ENCODE measurements around the gene OR10H4. TPM values are rescaled to one million over a fixed set of nuclear protein-coding genes. Genes with fewer than 3 reads are reported as not detected.
"Not testable (repeated sequence)": the region's sequence is repeated elsewhere in the genome, so short reads cannot be mapped to it uniquely, and the experiment has no call there.

OR10H4 gene, protein sequence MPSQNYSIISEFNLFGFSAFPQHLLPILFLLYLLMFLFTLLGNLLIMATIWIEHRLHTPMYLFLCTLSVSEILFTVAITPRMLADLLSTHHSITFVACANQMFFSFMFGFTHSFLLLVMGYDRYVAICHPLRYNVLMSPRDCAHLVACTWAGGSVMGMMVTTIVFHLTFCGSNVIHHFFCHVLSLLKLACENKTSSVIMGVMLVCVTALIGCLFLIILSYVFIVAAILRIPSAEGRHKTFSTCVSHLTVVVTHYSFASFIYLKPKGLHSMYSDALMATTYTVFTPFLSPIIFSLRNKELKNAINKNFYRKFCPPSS
- polyA plus RNA-seq (2014; cell fraction: cytosol; rRNA removed): not detected in 2 replicates
- polyA plus RNA-seq (2014; cell fraction: nucleus; rRNA removed): not detected in 2 replicates

DNA sequence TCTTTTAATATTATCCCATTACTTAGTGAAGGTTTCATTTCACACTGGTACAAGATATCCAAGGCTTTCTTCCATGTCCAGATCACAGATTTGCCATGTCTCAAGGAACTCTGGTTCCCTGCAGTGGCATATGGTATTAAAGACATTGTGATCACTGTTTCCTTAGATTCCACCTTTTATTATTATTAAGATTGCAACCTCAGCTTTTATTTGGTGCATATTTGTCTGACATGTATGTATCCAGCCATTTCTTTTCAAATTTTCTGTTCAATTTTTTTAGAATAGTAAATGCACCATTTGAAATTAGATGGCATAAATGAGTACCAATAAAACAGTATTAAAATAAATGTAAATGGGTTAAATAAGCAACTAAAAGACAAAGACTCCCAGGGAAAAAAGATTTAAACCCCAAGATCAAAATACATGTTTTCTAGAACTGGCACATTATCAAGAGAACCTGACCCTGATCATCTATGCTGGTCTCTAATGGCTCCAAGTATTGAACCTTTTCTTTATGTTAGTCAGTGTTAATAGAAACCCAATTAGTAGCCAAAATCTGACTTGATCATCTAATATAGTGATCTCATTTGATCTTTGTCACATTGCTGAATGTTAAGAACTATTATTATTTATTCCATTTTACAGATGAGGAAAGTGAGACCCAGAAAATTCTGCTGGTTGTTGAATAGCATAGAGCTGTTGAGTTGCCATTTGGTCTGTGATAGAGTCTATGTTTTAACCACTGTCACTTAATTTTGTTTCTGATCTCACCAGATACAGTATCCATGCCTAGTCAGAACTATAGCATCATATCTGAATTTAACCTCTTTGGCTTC lies at the start of gene OR10H4:
OR10H4 (plus strand) TSS at position 786 of the 836 bp plus-strand sequence; CDS start at position 786, 0 bp downstream.
- no peak for DNase-seq (ENCODE audit: low spot score)

DNA sequence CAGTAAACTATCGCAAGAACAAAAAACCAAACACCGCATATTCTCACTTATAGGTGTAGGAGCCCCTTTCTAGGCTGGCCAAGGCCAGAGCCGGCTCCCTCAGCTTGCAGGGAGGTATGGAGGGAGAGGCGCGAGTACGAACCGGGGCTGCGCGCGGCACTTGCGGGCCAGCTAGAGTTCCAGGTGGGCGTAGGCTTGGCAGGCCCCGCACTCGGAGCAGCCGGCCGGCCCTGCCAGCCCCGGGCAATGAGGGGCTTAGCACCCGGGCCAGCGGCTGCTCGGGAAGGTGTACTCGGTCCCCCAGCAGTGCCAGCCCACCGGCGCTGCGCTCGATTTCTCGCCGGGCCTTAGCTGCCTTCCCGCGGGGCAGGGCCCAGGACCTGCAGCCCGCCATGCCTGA lies 49.2 kb upstream of the OR10H4 start:
- not testable (repeated sequence) for DNase-seq (ENCODE audit: low spot score)

GRCh38 chr19:15900032-15900431 lies 48.8 kb upstream of the OR10H4 start:
- not testable (repeated sequence) for DNase-seq (ENCODE audit: low spot score)

DNA sequence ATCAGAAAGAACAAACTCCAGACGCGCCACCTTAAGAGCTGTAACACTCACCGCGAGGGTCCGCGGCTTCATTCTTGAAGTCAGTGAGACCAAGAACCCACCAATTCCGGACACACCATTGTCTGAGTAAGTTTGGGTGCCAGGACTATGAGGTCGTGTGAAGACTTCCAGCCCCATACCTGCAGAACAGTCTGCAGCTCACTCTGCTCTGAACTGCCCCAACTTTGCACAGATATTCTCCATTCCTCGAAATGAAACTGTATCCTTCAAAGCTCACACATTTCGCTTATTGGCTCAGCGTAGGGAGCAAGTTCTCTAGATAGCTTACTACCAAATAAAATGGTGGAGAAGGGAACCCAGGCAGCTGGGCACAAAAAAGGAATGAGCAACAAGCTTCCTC lies 48.3 kb upstream of the OR10H4 start:
- DNase-seq (ENCODE audit: low spot score): no peak

GRCh38 chr19:15902254-15902653 lies 46.6 kb upstream of the OR10H4 start:
- no peak for DNase-seq (ENCODE audit: low spot score)

DNA sequence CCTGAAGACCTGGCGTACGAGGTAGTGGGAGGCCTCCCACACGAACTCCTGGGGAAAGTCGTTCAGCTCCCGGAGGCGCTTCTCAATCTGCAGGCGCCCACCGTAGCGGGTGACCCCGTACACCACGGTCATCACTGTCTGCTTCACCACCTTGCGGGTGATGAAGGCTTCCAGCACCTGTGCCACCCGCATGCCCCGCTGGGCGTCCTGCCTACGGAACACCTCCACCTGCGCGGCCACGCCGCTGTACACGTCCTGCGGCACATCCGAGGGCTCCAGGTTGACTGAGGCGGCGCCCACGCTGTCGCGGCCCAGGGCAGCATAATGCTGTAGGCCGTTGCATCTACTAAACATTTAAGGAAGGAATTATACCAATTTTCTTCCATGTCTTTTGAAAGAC lies 45.9 kb upstream of the OR10H4 start:
- not testable (repeated sequence) for DNase-seq (ENCODE audit: low spot score)

- no peak for DNase-seq (ENCODE audit: low spot score)
Measured at GRCh38 chr19:15905026-15905425, 43.8 kb upstream of the OR10H4 start.

DNA sequence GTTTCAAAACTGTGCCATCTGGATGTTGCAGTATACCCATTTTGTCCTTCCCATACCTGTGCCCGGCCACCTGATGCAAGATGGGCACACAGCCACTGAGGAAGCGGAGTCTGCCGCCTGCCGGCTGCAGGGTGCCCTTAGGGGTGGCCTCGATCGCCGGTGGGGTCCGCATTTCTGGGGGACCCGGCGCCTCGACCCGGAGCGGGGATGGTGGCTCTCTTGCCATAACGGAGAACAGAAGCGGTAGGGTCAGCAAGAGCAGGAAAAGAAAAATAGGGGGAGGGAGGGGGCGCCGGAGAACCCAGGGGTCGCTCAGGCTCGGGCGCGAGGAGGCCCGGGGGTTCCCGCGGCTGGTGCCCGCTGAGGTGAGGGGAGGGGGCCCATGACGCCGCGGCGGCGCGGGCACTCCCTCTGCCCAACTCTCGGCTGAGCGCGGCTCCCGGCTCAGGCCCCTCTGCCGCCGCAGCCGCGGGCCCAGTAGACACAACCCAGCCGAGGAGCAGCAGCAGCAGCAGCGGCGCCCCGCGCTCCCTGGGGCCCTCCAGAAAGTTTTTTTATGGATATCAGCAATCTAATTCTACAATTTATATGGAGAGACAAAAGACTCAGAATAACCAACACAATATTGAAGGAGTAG lies 37.1 kb upstream of the OR10H4 start:
- no peak for DNase-seq (ENCODE audit: low spot score)

DNA sequence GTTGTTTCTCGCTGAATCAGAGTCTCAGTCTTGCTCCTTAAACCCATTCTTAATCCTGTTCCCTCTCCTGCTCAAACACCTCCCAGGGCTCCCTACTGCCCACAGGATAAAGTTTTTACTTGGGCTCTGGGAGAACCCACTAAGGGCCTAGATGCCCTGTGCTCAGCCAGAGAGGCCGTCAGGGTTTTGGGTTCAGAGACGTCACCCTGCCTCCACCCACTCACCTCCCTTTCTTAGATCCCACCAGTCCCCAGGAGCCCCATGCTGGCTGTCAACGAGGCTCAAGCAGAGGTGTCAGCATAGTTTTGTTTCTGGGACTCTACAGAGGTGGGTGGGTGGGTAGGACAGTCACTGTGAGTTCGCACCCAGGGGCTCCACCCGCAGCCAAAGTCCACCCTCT lies 35.4 kb upstream of the OR10H4 start:
- DNase-seq (ENCODE audit: low spot score): no peak

- DNase-seq (ENCODE audit: low spot score): no peak
Measured at GRCh38 chr19:15913830-15914229, 35.0 kb upstream of the OR10H4 start.

DNA sequence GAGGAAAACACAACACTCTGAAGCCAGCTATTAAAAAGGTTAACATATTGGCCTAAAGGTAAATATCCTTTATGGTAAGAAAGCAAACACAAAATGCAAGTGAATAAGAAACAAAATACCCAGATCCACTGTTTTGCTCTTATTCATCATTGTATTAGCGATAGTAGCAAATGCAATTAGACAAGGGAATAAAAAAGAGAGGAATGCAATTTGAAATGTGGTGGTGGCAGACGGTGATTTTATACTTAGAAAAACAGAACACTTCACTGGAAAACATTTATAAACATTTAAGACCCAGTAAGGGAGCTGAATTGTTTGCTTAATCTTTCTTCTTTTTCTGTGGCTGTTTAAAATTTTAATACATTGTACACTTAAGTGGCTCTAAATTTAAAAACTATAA lies 33.7 kb upstream of the OR10H4 start:
- no peak for DNase-seq (ENCODE audit: low spot score)

DNA sequence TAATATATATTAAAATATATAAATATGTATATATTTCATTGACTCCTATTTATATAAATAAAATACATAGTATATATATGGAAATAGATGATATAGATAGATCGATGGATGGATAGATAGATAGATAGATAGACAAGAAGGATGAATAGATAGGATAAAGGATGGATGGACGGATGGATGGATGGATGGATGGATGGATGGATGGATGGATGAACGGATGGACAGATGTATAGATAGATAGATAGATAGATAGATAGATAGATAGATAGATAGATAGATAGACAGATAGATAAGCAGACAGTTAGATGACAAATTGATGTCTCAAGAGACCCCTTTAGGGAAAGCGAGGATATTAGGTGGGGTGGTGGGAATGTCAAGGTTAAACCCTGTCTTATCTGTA lies 29.6 kb upstream of the OR10H4 start:
- DNase-seq (ENCODE audit: low spot score): no peak

DNA sequence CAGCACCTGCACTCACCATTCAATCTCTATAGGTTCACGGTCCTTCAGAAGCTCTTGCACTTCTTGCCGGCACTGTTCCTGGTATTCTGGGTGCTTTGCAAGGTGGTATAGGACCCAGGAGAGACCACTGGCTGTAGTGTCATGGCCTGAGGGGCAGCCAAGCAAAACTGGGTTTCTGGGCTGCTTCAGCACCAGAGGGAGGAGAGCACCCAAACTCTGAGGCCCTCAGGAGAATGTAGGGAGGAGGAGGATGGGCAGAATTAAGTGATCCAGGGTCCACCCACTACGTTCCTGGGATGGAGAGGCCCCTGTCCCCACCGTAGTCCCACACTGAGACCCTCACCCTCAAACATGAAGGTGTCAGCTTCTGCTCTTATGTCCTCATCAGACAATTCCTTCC lies 26.8 kb upstream of the OR10H4 start:
- no peak for DNase-seq (ENCODE audit: low spot score)

GRCh38 chr19:15923702-15924101 lies 25.1 kb upstream of the OR10H4 start:
- no peak for DNase-seq (ENCODE audit: low spot score)

- no peak for DNase-seq (ENCODE audit: low spot score)
Measured at GRCh38 chr19:15926484-15926883, 22.3 kb upstream of the OR10H4 start.

- no peak for DNase-seq (ENCODE audit: low spot score)
Measured at GRCh38 chr19:15928321-15928720, 20.5 kb upstream of the OR10H4 start.

- not testable (repeated sequence) for DNase-seq (ENCODE audit: low spot score)
Measured at GRCh38 chr19:15933761-15934331, 15.0 kb upstream of the OR10H4 start.

DNA sequence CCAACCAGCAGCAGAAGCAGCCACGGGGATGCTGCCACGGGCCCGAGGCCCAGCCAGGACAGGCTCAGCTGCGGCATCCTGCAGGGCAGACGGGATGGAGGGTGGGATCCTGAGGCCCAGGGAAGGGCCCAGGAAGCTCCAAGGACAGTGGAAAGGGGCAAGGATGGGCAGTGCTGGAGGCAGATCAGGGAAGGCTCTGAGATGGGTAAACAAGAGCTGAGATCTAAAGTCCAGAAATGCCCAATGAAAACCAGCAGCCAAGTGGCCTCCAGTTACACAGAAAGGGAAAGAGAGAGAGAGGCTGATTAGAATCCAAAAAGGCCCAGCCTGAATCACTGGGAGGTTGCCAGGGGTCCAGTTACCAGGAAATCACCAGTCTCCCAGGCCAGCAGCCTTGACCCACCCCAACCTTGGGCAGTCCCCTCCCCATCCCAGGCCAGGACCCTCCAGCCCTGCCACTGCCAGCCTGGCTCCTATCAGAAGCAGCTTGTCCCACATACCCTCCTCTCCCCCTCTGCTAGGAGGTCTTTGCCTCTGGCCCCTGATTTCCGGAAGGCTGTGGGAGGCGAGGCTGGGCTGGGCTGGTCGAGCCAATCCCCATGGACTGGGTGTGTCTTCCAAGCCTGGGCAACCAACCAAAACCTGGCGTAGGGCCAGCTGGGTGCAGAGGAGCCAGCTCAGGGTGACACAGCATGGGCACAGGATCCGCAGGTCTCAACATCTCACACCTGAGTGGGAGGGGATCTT lies 14.3 kb upstream of the OR10H4 start, which contains the start of gene CYP4F11:
CYP4F11 (minus strand) TSS at position 198 of the 747 bp plus-strand sequence; CDS start at position 77, 121 bp downstream.
- no peak for DNase-seq (ENCODE audit: low spot score)

DNA sequence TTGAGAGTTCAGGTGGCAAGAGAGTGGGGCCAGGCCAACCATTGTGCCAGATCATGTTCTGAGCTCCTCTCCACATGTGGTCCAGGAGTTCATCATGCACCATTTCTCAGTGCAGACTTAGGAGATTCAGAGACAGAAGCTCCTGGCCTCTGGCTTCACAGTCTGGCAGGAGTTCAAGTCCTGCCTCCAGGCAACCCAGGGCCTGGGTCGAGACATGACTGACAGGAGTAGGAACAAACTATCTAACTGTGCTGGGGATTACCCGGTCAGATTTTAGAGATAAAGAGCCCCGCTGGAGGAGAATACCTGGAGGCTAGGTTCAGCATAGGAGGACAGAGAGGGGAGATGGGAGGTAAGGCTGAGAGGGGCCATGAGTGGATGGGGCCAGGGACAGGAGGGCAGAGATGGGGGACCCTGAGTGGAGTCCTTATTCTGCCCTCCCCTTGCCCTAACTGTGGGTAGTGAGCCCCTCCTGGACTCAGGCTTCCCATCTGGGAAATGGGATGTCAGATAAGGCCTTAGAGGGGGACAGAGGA lies 13.6 kb upstream of the OR10H4 start:
- DNase-seq (ENCODE audit: low spot score): no peak

- no peak for DNase-seq (ENCODE audit: low spot score)
Measured at GRCh38 chr19:15936173-15936572, 12.6 kb upstream of the OR10H4 start.

GRCh38 chr19:15936950-15937349 lies 11.9 kb upstream of the OR10H4 start:
- no peak for DNase-seq (ENCODE audit: low spot score)
